ENCODE measurements around the gene COL4A2. TPM values are rescaled to one million over a fixed set of nuclear protein-coding genes. Genes with fewer than 3 reads are reported as not detected.
A peak's percentile ranks its signal among the peaks of the same experiment; 100 is the strongest.

The COL4A2 gene
- 1,736 and 1,860 TPM in 2 replicates for total RNA-seq

- Histone ChIP-seq H3K4me3 (ENCODE audit: low read depth, low read length) (peak within 1 kb of the TSS; percentile 67), H3K36me3 (ENCODE audit: control insufficient read depth, insufficient read depth, low read length) (peaks cover 6% of the 10 kb centered on the region), H3K27me3 (ENCODE audit: control insufficient read depth, insufficient read depth, low read length) (no peaks in the 10 kb centered on the region)
- no peak for TF ChIP-seq CTCF (IDR thresholded peaks at IDR 0.05; ENCODE audit: insufficient read depth, low read length, poor library complexity, severe bottlenecking)
- no peak for DNase-seq (ENCODE audit: low read depth)
These were observed at the start of gene COL4A2, which contains the start of gene COL4A1 for GRCh38 chr13:110306960-110307766. Gene COL4A2, plus strand, starts transcription at chr13:110307284. Its CDS starts 620 bp downstream, at chr13:110307904. Gene COL4A1, minus strand, starts transcription at chr13:110307157. Its CDS starts 130 bp downstream, at chr13:110307027.

GRCh38 chr13:110257408-110257807 is 49.7 kb upstream of the COL4A2 start:
- no peak for TF ChIP-seq CTCF (IDR thresholded peaks at IDR 0.05; ENCODE audit: insufficient read depth, low read length, poor library complexity, severe bottlenecking)
- H3K27me3 ChIP-seq (ENCODE audit: control insufficient read depth, insufficient read depth, low read length), result no peaks in the 10 kb centered on the region
- no peak for DNase-seq (ENCODE audit: low read depth)
- no peak overlapping the region for H3K4me3 ChIP-seq (ENCODE audit: low read depth, low read length)
- H3K36me3 ChIP-seq (ENCODE audit: control insufficient read depth, insufficient read depth, low read length), result peaks cover 1% of the 10 kb centered on the region

- Histone ChIP-seq H3K4me3 (ENCODE audit: low read depth, low read length) (no peak overlapping the region), H3K36me3 (ENCODE audit: control insufficient read depth, insufficient read depth, low read length) (peaks cover 1% of the 10 kb centered on the region), H3K27me3 (ENCODE audit: control insufficient read depth, insufficient read depth, low read length) (no peaks in the 10 kb centered on the region)
- no peak for TF ChIP-seq CTCF (IDR thresholded peaks at IDR 0.05; ENCODE audit: insufficient read depth, low read length, poor library complexity, severe bottlenecking)
- DNase-seq (ENCODE audit: low read depth), result no peak
These were observed 48.0 kb upstream of the COL4A2 start for GRCh38 chr13:110258876-110259631.

- H3K36me3 ChIP-seq (ENCODE audit: control insufficient read depth, insufficient read depth, low read length), result peaks cover 1% of the 10 kb centered on the region
- DNase-seq (ENCODE audit: low read depth), result no peak
- no peak for TF ChIP-seq CTCF (IDR thresholded peaks at IDR 0.05; ENCODE audit: insufficient read depth, low read length, poor library complexity, severe bottlenecking)
- H3K27me3 ChIP-seq (ENCODE audit: control insufficient read depth, insufficient read depth, low read length), result no peaks in the 10 kb centered on the region
- H3K4me3 ChIP-seq (ENCODE audit: low read depth, low read length), result no peak overlapping the region
These were observed 47.4 kb upstream of the COL4A2 start for GRCh38 chr13:110259651-110260050.

- no peak for TF ChIP-seq CTCF (IDR thresholded peaks at IDR 0.05; ENCODE audit: insufficient read depth, low read length, poor library complexity, severe bottlenecking)
- Histone ChIP-seq H3K4me3 (ENCODE audit: low read depth, low read length) (no peak overlapping the region), H3K36me3 (ENCODE audit: control insufficient read depth, insufficient read depth, low read length) (peaks cover 1% of the 10 kb centered on the region), H3K27me3 (ENCODE audit: control insufficient read depth, insufficient read depth, low read length) (no peaks in the 10 kb centered on the region)
- DNase-seq (ENCODE audit: low read depth), result no peak
These were observed 45.7 kb upstream of the COL4A2 start for GRCh38 chr13:110261166-110262081.
